OCI-LY1 (cell line): ENCODE data around the gene IGF1.

Experiments used
- CTCF ChIP-seq: fragments of 200-600 bp; sonication (generic), shearing (Covaris generic); IDR thresholded peaks from 2 replicates; pipeline ENCODE4 v1.5.1; 2017; ENCODE audit warnings: mild to moderate bottlenecking, antibody characterized with exemption, low read length, moderate library complexity, mixed read lengths
- EZH2 ChIP-seq: fragments of 200-600 bp; sonication (generic), shearing (Covaris generic); IDR thresholded peaks from 2 replicates; pipeline ENCODE4 v1.8.0; 2017; ENCODE audit warnings: borderline replicate concordance, mixed run types, mild to moderate bottlenecking, antibody characterized with exemption, low read length, moderate library complexity, mixed read lengths

DNA sequence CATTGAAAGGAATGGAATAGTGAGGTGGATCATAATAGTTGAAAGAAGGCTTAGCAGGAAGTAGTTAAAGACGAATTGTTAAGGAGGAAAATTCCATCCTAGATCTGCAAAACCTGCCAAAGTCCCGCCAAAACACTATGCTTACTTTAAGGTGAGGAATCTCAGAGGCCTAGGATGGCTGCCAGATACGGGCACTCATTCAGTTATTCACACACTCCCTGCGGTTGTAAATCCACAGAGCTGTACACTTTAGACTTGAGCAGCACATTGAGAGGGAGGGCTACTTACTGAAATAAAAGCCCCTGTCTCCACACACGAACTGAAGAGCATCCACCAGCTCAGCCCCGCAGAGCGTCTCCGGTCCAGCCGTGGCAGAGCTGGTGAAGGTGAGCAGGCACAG is 5.0 kb downstream of the IGF1 start:
- no peak for TF ChIP-seq CTCF
- no peak for TF ChIP-seq EZH2
